SK-N-SH treated with all-trans-retinoic acid at 6 μM for 48 hours (cell line): ENCODE results near the gene LUC7L2.
"Not testable (repeated sequence)": the region's sequence is repeated elsewhere in the genome, so short reads cannot be mapped to it uniquely, and the experiment has no call there.

Source experiments
- ATAC-seq: fragments of 200-7000 bp; cut with Tn5 transposase; 3 replicates; pipeline ENCODE4 v1.9.1; 2020; ENCODE audit warnings: mild to moderate bottlenecking, moderate library complexity
- BACH2 ChIP-seq: fragments of 250-450 bp; sonication (Bioruptor Pico); IDR thresholded peaks from 2 replicates; pipeline ENCODE4 v1.9.0; 2021; ENCODE audit warnings: mild to moderate bottlenecking, borderline replicate concordance
- CSDC2 ChIP-seq: fragments of 250-450 bp; sonication (Bioruptor Pico); IDR thresholded peaks from 2 replicates; pipeline ENCODE4 v1.5.0; 2020; ENCODE audit warnings: mild to moderate bottlenecking, moderate library complexity
- CSRNP3 ChIP-seq: fragments of 250-450 bp; sonication (Bioruptor Pico); IDR thresholded peaks from 2 replicates; pipeline ENCODE4 v1.5.1; 2021; ENCODE audit warnings: mild to moderate bottlenecking, moderate library complexity
- ESRRG ChIP-seq: fragments of 250-450 bp; sonication (Bioruptor Pico); IDR thresholded peaks from 2 replicates; pipeline ENCODE4 v1.6.1; 2021; ENCODE audit warnings: mild to moderate bottlenecking
- GLIS3 ChIP-seq: fragments of 250-450 bp; sonication (Bioruptor Pico); IDR thresholded peaks from 2 replicates; pipeline ENCODE4 v1.5.0; 2020; ENCODE audit warnings: mild to moderate bottlenecking, moderate library complexity
- OSR1 ChIP-seq: fragments of 250-450 bp; sonication (Bioruptor Pico); IDR thresholded peaks from 2 replicates; pipeline ENCODE4 v1.8.0; 2022; ENCODE audit warnings: moderate library complexity, mild to moderate bottlenecking, inconsistent platforms
- POU6F1 ChIP-seq: fragments of 250-450 bp; sonication (Bioruptor Pico); IDR thresholded peaks from 2 replicates; pipeline ENCODE4 v1.8.0; 2021; ENCODE audit warnings: low read depth, mild to moderate bottlenecking, moderate library complexity, borderline replicate concordance
- PPARA ChIP-seq: fragments of 250-450 bp; sonication (Bioruptor Pico); IDR thresholded peaks from 2 replicates; pipeline ENCODE4 v1.5.0; 2020; ENCODE audit warnings: mild to moderate bottlenecking, borderline replicate concordance
- SNAI2 ChIP-seq: fragments of 250-450 bp; sonication (Bioruptor Pico); IDR thresholded peaks from 2 replicates; pipeline ENCODE4 v1.5.0; 2020; ENCODE audit warnings: mild to moderate bottlenecking, moderate library complexity
- TCF4 ChIP-seq: fragments of 250-450 bp; sonication (Bioruptor Pico); IDR thresholded peaks from 2 replicates; pipeline ENCODE4 v1.8.0; 2021; ENCODE audit warnings: mild to moderate bottlenecking, moderate library complexity, borderline replicate concordance
- TOX ChIP-seq: fragments of 250-450 bp; sonication (Bioruptor Pico); IDR thresholded peaks from 2 replicates; pipeline ENCODE4 v1.8.0; 2021; ENCODE audit warnings: mild to moderate bottlenecking, moderate library complexity, borderline replicate concordance
- ZFP30 ChIP-seq: fragments of 450-650 bp; formaldehyde crosslinking; IDR thresholded peaks from 2 replicates; pipeline ENCODE4 v1.5.0; 2022; ENCODE audit warnings: mild to moderate bottlenecking, moderate library complexity
- ZNF565 ChIP-seq: fragments of 450-650 bp; formaldehyde crosslinking; conservative IDR thresholded peaks from 2 replicates; pipeline ENCODE4 v1.5.0; 2020; ENCODE audit warnings: low read depth, mild to moderate bottlenecking, moderate library complexity
- ZNF70 ChIP-seq: fragments of 450-650 bp; formaldehyde crosslinking; IDR thresholded peaks from 2 replicates; pipeline ENCODE4 v1.5.0; 2020; ENCODE audit warnings: mild to moderate bottlenecking, moderate library complexity
- ZNF8 ChIP-seq: fragments of 450-650 bp; formaldehyde crosslinking; IDR thresholded peaks from 2 replicates; pipeline ENCODE4 v1.5.0; 2020; ENCODE audit warnings: mild to moderate bottlenecking, moderate library complexity
- TF ChIP-seq, protein P1 (sequence below): fragments of 250-450 bp; sonication (Bioruptor Pico); IDR thresholded peaks from 2 replicates; pipeline ENCODE4 v1.5.0; 2020; ENCODE audit warnings: mild to moderate bottlenecking, moderate library complexity
- TF ChIP-seq, protein P2 (sequence below): fragments of 250-450 bp; sonication (Bioruptor Pico); IDR thresholded peaks from 2 replicates; pipeline ENCODE4 v1.8.0; 2020; ENCODE audit warnings: mild to moderate bottlenecking, moderate library complexity, borderline replicate concordance

Gene LUC7L2

DNA sequence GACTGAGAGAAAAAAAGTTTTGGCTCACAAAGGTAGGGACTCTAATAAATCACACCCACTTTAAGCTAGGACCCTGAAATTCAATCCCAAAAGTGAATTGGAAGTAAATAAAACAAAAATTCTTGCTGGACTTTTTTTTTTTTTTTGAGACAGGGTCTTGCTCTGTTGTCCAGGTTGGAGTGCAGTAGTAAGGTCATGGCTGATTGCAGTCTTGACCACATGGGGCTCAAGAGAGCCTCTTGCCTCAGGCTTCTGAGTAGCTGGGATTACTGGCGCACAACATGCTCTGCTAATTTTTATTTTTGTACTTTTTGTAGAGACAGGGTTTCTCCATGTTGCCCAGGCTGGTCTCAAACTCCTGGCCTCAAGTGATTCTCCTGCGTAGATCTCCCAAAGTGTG lies 5.0 kb upstream of the LUC7L2 start:
- no peak for ATAC-seq
- TF ChIP-seq TOX (CRISPR knock-in tag) (no peak), ZNF565 (CRISPR knock-in tag) (no peak), OSR1 (CRISPR knock-in tag) (no peak), ZNF70 (CRISPR knock-in tag) (no peak), GLIS3 (no peak)
- TF ChIP-seq, protein P1, sequence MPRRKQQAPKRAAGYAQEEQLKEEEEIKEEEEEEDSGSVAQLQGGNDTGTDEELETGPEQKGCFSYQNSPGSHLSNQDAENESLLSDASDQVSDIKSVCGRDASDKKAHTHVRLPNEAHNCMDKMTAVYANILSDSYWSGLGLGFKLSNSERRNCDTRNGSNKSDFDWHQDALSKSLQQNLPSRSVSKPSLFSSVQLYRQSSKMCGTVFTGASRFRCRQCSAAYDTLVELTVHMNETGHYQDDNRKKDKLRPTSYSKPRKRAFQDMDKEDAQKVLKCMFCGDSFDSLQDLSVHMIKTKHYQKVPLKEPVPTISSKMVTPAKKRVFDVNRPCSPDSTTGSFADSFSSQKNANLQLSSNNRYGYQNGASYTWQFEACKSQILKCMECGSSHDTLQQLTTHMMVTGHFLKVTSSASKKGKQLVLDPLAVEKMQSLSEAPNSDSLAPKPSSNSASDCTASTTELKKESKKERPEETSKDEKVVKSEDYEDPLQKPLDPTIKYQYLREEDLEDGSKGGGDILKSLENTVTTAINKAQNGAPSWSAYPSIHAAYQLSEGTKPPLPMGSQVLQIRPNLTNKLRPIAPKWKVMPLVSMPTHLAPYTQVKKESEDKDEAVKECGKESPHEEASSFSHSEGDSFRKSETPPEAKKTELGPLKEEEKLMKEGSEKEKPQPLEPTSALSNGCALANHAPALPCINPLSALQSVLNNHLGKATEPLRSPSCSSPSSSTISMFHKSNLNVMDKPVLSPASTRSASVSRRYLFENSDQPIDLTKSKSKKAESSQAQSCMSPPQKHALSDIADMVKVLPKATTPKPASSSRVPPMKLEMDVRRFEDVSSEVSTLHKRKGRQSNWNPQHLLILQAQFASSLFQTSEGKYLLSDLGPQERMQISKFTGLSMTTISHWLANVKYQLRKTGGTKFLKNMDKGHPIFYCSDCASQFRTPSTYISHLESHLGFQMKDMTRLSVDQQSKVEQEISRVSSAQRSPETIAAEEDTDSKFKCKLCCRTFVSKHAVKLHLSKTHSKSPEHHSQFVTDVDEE = no peak
- TF ChIP-seq, protein P2, sequence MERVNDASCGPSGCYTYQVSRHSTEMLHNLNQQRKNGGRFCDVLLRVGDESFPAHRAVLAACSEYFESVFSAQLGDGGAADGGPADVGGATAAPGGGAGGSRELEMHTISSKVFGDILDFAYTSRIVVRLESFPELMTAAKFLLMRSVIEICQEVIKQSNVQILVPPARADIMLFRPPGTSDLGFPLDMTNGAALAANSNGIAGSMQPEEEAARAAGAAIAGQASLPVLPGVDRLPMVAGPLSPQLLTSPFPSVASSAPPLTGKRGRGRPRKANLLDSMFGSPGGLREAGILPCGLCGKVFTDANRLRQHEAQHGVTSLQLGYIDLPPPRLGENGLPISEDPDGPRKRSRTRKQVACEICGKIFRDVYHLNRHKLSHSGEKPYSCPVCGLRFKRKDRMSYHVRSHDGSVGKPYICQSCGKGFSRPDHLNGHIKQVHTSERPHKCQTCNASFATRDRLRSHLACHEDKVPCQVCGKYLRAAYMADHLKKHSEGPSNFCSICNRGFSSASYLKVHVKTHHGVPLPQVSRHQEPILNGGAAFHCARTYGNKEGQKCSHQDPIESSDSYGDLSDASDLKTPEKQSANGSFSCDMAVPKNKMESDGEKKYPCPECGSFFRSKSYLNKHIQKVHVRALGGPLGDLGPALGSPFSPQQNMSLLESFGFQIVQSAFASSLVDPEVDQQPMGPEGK (CRISPR knock-in tag) = no peak

- TF ChIP-seq ZNF70 (CRISPR knock-in tag) (no peak), CSRNP3 (CRISPR knock-in tag) (no peak), TOX (CRISPR knock-in tag) (no peak)
- TF ChIP-seq, protein P1 = no peak
- no peak for ATAC-seq
Observed at GRCh38 chr7:139355320-139355719, 4.4 kb upstream of the LUC7L2 start.

GRCh38 chr7:139357729-139358506 lies 1.8 kb upstream of the LUC7L2 start:
- ATAC-seq = not testable (repeated sequence)

- TF ChIP-seq CSDC2 (CRISPR knock-in tag) = no peak
- no peak for TF ChIP-seq POU6F1 (CRISPR knock-in tag)
- no peak for TF ChIP-seq BACH2 (CRISPR knock-in tag)
- TF ChIP-seq ZNF8 (CRISPR knock-in tag) = no peak
- no peak for TF ChIP-seq ZFP30
- TF ChIP-seq, protein P2 (CRISPR knock-in tag) = no peak
- no peak for TF ChIP-seq TCF4 (CRISPR knock-in tag)
- TF ChIP-seq SNAI2 (CRISPR knock-in tag) = no peak
- TF ChIP-seq ESRRG (CRISPR knock-in tag) = no peak
- TF ChIP-seq PPARA = no peak
- TF ChIP-seq OSR1 (CRISPR knock-in tag) = no peak
- TF ChIP-seq, all 23 proteins: peak for 0
- ATAC-seq = peak; percentile 15
Observed at GRCh38 chr7:139358541-139359365, 941 bp upstream of the LUC7L2 start.
